ENCODE results near the gene ZNF764.

DNA sequence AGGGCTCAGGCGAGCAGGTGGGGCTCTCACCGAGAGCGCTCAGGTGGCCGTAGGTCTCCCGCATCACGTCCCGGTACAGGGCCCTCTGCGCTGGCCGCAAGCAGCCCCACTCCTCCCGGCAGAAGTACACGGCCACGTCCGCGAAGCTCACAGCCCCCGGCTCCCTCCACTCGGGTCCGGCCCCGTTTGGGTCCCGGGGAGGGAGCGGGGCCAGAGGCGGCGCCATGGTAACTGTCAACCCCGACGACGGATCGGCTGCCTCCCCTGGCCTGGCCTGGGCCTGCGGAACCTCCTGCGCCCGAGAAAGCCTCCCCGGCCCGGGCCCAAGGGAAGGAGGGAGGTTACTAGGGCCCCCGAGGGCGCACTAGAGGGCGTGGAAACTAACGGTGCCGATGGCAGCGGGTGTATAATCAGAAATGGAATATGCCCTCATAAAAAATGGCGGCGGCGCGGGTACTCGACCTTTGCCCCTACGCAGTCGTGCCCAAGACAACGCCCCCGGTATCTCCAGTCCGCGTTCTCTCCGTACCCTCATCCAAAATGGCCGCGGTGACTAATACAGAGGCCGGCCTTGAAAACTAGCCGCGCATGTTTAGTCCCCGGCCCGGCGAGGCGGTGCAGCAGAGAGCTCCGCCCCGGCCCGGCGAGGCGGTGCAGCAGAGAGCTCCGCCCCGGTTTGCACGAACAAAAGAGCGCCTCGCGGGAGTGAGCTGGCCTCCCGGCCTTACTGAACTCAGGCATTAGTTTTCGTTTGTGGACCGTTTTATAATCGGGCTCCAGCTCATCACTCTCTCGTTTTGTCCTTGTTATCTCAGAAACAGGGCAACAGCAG, at the start of gene ZNF764:
- TF ChIP-seq CTCF (IDR thresholded peaks at IDR 0.05) (no peak), POLR2A (IDR thresholded peaks at IDR 0.05) (peak; percentile 32)

Data from ovary (tissue), 3 donors.